A549 (cell line): Measurements from ENCODE around the gene DNAJB1.
"Not testable (repeated sequence)": the region's sequence is repeated elsewhere in the genome, so short reads cannot be mapped to it uniquely, and the experiment has no call there.

Experiments
- POLR2A ChIP-seq: IDR thresholded peaks from 2 replicates; pipeline ENCODE4 v1.6.1; 2012; ENCODE audit warnings: mild to moderate bottlenecking, low read length
- TF ChIP-seq, protein P1 (sequence below): fragments of 200-600 bp; sonication (generic); IDR thresholded peaks from 2 replicates; pipeline ENCODE4 v1.6.1; 2016; ENCODE audit warnings: antibody characterized with exemption, mild to moderate bottlenecking, moderate library complexity
- TF ChIP-seq, protein P2 (sequence below): IDR thresholded peaks from 2 replicates; pipeline ENCODE4 v1.6.1; 2012
- TF ChIP-seq, protein P3 (sequence below): fragments of >200 bp; sonication (Bioruptor Twin); formaldehyde crosslinking; IDR thresholded peaks from 3 replicates; pipeline ENCODE4 v1.5.1; 2016

DNA sequence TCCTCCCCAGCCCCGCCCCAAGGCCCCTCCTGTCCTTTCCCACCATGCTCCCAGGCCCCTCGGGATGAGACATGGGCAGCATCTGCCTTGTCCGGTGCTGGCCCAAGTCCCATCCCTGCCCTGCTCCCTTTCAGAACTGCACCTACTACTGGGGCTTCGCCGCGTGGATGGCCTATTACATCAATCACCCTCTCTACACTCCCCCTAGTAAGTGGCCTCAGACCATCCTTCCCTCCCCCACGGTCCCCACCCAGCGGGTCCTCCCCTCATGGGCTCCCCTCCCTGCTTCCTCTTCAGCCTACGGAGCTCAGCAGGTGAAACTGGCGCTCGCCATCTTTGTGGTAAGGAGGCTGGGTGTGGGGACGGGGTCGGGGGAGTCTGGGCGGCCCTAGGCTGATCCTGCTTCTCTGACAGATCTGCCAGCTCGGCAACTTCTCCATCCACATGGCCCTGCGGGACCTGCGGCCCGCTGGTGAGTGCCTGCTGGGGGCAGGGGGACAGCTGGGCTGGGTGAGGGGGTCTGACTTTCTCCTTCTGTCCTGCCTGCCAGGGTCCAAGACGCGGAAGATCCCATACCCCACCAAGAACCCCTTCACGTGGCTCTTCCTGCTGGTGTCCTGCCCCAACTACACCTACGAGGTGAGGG is 46.6 kb upstream of the DNAJB1 start:
- TF ChIP-seq, protein P1, sequence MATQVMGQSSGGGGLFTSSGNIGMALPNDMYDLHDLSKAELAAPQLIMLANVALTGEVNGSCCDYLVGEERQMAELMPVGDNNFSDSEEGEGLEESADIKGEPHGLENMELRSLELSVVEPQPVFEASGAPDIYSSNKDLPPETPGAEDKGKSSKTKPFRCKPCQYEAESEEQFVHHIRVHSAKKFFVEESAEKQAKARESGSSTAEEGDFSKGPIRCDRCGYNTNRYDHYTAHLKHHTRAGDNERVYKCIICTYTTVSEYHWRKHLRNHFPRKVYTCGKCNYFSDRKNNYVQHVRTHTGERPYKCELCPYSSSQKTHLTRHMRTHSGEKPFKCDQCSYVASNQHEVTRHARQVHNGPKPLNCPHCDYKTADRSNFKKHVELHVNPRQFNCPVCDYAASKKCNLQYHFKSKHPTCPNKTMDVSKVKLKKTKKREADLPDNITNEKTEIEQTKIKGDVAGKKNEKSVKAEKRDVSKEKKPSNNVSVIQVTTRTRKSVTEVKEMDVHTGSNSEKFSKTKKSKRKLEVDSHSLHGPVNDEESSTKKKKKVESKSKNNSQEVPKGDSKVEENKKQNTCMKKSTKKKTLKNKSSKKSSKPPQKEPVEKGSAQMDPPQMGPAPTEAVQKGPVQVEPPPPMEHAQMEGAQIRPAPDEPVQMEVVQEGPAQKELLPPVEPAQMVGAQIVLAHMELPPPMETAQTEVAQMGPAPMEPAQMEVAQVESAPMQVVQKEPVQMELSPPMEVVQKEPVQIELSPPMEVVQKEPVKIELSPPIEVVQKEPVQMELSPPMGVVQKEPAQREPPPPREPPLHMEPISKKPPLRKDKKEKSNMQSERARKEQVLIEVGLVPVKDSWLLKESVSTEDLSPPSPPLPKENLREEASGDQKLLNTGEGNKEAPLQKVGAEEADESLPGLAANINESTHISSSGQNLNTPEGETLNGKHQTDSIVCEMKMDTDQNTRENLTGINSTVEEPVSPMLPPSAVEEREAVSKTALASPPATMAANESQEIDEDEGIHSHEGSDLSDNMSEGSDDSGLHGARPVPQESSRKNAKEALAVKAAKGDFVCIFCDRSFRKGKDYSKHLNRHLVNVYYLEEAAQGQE: not testable (repeated sequence)
- TF ChIP-seq, protein P2, sequence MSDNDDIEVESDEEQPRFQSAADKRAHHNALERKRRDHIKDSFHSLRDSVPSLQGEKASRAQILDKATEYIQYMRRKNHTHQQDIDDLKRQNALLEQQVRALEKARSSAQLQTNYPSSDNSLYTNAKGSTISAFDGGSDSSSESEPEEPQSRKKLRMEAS: not testable (repeated sequence)
- TF ChIP-seq, protein P3, sequence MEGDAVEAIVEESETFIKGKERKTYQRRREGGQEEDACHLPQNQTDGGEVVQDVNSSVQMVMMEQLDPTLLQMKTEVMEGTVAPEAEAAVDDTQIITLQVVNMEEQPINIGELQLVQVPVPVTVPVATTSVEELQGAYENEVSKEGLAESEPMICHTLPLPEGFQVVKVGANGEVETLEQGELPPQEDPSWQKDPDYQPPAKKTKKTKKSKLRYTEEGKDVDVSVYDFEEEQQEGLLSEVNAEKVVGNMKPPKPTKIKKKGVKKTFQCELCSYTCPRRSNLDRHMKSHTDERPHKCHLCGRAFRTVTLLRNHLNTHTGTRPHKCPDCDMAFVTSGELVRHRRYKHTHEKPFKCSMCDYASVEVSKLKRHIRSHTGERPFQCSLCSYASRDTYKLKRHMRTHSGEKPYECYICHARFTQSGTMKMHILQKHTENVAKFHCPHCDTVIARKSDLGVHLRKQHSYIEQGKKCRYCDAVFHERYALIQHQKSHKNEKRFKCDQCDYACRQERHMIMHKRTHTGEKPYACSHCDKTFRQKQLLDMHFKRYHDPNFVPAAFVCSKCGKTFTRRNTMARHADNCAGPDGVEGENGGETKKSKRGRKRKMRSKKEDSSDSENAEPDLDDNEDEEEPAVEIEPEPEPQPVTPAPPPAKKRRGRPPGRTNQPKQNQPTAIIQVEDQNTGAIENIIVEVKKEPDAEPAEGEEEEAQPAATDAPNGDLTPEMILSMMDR: not testable (repeated sequence)
- not testable (repeated sequence) for TF ChIP-seq POLR2A
